NCI-H446 (cell line): ENCODE data around the gene LPP.
A peak's percentile ranks its signal among the peaks of the same experiment; 100 is the strongest.

Experiments
- DNase-seq, 2 experiments: peaks; one replicate each; lab custom pipeline; 2025; lab: John Stamatoyannopoulos, UW

LPP gene

DNA sequence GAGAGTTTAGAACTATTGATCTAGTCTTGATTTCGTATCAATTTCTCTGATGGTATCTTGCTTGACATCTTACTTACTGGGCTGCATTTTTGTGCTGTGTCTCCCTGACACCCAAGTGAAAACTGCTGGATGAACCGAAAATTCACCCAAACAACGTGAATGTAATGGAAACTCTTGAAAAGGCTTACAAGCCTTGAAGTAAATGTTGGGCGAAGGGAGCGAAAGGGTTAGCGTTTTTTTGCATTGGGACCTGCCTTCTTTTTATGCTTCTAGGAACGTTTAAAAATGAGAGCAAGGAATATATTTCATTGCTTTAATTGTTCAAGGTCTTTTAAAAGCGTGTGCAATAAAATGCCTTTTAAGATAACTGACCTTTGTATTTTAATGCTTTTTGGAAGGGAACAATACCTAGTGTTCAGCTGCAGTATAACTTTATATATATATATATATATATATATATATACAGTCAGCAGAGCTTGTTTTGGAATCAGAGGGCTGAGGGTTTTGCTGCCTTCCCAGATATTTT, 94.1 kb downstream of the LPP start:
- DNase-seq, result no peak

DNA sequence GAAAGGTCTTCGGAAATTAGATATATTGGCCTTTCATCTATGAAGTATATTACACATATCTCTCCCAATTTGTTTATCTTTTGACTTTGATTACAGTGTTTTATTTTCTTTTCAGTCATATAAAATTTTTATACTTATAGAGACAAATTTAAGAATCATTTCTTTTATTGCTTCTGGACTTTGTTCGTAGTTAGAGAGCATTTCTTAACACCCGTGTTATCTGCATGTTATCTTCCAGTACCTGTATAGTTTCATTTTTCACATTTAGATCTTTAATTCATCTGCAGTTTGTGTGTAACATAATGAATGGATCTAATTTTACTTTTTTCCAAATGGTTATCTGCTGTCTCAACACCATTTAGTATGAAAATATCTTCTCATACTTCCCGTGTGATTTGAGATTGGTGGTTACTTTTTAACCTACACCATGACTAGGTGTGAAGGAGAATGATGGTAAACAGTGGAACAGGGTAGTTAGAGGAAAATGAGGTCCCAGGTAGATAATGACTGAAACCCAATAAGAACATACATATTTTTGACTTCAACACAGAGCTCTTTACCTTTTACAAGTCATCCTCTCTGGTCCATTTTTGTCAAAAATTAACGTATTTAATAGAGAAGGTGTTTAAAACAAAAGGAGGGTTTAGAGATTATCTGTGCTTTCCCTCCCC, 99.3 kb downstream of the LPP start:
- DNase-seq, result no peak

DNA sequence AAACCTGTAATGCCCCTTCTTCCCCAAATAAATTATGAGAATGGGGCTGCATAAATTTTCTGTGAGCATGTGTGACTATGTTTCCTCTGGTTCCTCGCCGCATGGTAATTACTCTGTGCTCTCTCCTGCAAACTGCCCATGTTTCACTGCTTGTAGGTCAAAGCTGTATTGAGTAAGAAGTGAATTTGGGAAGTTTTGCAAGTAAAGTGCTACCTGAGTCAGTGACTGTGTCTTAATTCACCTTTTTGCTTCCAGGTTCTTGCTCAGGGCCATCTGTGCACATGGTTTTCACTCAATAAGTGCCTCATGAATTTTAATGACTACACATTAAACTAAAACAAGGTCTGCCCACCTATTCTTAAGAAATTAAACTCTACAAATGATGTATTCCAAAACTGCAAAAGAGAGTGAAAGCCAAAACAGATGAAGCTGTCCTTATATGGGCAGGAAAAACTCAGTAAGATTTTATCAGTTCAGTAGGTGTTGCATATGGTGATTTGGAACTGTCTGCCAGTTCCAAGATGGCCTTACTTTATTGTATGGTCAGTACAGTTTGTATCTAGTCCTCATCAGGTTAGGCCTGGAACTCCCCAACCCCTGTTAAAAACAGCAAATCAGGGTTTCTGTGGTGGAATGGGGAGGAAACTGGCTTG, 100.0 kb downstream of the LPP start:
- no peak for DNase-seq

DNA sequence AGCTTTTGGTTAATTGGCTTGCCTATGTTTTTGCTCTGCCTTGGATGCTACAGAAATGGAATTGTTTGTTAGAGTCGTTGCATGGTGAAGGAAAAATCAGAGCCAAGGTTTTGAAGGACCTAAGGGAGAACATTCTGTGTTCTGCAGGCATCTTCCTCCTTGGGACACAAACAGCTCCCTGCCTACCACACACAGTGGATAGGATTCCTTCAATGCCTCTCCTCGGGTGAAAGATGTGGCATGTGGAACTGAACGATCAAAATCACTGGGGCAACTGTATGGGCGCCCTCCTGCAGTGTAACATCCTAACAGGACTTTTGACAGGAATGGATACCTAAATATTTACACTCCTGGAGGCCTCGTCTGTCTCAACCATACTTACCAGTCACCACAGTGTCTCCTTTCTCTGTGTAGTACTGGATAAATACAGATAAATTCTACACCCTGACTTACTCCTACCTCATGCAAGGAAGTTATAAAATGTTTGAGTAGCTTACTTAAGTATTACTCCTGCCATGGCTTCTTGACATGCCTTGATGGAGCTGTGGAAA, 100.6 kb downstream of the LPP start:
- DNase-seq, result no peak

DNA sequence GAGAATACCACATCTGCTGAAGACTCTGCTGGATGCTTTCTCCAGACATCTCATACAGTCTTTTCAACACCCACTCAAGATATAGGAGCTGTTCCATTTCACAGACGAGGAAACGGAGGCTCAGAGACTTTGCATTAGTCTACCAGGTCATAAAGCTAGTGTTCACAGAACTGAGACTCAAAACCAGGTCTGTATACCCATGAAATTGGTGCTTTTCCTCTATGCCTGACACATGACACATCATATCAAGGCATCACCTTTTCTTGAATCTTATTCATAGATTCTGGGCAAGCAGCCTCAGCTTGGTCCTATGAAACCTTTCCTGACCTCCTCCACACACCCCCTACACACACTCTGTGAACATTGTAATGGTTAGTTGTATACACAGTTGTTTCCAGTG, 101.2 kb downstream of the LPP start:
- no peak for DNase-seq

DNA sequence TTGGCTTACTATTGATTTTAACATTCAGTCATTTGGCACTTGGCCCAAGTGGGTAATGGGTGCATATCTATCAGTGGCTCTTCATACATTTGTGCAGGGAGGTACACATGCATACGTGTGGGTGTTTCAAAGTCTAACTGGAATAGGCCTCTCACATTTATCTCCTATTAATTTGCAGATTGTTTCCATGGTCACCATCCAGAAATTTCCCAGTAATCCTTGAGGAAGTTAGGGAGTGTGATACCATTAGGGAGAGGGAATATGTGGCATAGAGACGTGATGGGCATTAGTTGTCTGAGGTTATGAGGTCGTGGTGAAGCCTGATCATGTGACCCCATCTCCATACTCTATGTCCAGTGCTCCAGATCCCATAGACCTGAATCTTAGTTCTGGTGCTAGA, 102.8 kb downstream of the LPP start:
- no peak for DNase-seq

DNA sequence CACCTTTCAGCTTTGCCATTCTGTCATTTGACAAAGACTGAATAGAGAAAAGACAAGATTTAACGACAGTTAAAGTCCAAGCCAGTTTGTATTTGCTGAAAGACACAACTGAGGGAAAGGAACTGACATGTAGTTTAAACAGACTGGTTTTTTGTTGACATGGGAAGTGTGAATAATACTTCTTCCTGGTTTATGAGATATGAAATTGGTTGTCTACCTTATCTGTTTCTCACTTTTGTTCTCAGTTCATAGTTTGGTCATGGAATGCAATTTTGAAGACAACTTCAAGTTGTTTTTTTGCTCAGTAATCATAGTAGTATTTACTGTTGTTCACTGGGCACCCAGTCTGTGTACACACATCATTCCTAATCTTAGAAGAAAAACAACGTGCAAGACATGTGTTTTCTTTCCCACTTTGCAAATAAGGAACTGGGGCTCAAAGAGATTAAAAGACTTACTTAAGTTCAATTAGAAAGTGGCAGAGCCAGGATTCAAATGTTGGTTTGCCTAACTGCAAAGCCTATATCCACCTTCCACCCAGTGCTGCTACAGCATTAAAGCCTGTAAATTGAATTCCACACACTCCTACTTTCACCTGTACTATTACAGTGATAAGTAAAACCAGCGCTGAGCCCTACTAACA, 103.5 kb downstream of the LPP start:
- DNase-seq, result no peak

DNA sequence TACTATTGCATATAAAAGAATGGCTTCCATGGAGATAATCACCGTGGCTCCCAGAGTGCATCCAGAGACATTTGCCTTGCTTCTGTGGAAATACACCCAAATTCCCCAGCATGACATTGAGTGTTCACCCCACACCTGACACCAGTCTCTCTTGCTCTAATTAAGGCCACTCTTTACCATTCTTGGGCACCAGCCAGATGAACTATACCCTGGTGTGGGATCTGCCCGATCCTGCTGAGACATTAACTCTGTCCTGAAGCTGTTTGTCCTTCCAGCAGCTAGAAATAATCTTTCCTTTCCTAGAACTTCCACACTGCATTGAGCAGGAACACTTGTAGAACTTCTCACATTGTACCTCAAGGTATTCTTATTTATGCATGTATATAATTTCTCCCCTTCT, 105.2 kb downstream of the LPP start:
- DNase-seq, result no peak

DNA sequence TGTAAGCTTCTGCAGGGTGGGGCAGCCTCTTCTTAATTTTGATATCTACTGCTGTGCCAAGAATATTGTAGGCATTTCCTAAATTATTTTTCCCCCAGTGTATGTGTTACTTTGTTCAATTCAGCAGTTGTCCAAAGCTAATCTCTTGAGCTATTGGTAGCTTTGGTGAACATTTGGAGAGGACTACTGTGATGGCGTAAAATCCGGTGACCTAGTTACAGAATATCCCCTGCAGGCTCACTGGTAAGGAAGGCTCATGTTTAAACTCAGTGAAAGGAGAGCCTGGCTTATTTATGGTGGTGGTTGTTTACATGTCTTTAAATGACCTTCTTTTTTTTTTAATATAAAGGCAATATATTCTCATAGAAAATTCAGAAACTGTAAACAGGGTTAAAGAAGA, 105.6 kb downstream of the LPP start:
- DNase-seq, result no peak

DNA sequence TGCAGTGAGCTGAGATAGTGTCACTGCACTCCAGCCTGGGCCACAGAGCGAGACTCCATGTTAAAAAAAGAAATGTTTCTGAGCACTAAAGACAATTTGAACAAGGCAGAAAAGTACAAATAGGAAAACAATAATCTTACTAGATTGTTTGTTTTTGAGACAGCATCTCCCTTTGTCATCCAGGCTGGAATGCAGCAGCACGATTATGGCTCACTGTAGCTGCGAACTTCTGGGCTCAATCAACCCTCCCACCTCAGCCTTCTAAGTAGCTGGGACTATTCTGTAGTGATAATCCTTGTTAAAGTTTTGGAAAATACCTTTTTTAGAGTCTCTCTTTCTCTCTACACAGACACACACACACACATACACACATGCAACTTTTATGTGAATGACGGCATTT, 107.1 kb downstream of the LPP start:
- DNase-seq, result no peak

DNA sequence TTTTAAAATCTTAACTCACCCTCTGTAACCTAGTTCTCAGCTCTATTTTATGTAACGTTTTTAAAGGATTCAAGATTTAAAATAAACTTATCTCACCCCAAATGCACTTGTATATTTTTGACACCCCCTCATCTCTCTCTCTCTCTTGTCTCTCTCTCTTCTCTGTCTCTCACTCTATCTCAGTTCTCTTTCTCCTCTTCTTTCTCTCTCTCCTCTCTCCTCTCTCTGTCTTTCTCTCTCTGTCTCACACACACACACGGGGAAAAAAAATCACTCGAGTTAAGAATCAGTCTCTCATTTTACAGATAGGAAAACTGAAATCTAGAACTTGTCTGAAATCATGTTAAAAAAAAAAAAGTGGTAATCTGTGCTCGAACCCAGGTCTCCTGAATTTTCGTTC, 108.5 kb downstream of the LPP start:
- DNase-seq, result no peak

DNA sequence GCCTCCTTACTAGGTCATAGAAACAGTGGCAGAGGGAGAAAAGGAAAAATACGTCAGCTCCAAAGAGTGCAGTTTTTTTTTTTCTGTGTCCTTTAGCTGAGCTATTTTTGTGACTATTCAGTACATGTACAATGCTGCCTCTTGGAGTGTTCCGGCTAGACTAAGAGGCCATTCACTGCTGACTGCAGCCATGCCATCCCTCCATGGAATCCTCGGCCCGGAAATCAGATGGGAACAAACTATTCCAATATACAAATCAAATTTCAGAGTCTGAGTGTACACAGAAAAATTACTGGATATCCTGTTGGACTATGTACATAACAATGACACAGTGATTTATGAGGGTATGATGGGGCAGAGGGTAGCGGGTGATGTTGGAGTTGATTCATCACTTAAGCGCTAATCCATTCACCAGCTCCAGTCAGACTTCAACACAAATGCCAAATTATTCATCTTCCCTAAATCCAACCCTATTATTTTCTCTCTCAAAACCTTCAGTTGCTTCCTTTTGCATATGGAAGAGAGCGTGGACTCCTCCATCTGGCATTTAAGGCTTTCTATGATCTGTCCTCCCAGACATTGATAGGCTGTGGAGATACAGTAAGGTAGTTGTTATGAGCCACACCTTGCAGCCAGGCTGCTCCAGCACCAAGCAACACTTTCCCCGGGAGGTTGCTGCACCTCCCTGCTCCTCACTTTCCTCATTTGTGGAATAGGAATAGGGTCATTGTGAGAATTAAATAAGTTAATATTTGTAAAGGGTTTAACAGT, 109.1 kb downstream of the LPP start:
- peak in 1 of 2 experiments; percentile 29 for DNase-seq

DNA sequence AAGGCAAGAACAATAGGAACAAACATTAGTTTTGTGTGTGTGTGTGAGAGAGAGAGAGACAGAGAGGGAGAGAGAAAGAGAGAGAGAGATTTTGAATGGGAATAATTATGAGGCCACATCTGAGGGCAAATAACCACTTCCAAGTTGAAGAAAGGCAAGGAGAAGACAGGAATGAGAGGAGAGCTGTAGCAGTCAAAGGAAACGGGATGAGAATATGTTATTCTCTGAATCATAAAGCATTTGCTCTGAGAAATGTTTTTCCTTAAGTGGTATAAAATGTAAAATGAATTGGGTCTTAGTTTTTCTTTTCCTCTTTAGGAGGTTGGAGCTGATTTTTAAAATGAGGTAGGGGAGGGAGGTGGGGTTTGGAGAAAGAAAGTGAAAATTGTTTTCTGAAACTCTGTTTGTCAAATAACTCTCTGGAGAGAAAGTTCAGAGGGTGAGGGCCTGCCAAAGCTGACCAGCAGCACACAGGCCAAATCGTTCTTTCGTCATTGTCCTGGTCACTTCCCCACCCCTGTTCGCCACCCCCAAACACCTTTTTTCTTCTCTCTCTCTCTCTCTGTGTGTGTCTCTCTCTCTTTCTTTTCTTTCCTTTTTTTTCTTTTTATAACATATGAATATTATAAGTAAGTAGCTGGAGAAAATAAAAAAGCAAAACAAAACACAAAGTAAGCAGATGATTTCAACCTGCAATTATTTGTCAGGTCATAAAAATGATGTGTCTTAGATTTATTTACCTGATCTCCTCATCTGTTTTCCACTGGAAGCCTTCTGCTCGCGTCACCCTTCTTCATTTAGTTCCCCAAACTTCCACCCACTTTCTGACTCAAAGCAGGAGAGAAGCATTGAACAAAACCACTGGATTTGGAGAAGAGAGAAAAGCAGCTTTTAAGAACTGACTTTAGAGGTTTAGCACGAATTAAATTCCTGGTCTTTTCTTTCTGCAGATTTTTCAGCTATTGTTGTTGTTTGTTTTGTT, 110.6 kb downstream of the LPP start:
- DNase-seq, result no peak

DNA sequence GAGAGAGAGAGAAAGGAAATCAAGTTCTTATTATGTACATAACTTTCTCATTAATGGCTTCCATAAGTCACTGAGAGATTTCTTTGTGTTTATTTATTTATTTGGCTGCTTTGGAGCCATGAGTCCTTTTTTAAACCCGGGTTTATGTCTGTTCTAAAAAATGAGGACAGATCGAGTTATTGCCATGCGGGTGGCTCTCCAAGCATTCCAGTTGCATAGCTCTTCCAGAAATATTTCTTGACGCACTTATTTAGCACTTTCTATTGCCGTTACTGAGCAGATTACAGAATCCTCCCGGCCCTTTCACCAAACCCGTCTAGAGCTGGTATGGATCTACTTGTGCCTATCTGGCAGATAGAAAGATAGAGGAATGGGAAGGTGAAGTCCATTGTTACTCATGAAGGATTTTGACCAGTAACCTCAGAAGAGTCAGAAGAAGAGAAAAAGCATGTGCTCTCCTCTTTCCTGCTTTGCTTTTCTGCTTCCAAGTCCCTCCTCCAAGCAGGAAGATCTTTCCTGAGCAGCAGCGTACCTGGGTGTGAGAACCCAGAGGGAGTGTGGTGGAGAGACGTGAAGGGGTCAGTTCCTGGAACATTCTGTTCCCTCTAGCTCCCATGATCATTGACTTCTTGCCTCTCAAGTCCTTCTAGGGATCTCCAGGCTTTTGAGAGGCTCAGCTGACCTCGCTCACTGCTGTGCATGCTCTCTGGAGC, 112.8 kb downstream of the LPP start:
- DNase-seq, result no peak

DNA sequence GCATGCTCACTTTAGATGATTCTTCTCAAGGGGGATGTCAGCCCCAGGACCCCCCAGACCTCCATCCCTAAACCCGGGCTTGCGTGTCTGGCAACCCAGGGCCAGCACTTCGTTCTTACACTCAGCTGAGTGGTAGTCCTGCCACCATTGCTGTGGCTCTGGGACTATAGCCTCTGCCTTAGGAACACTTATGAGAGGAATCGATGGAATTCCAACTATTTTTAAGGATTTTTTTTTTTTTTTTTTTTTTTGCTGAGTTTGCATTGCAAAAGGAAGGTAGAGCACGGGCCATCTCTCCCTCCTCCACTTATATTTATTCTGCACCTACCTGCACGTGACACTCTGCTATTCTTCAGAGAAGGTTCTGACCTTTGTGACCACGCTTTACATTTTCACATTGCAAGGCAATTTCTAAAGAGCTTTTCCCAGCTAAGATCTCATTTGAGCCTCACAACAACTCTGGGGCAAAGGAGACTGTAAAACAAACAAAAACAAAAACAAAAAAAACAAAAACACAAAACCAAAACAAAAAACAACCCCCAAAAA, 113.9 kb downstream of the LPP start:
- no peak for DNase-seq

DNA sequence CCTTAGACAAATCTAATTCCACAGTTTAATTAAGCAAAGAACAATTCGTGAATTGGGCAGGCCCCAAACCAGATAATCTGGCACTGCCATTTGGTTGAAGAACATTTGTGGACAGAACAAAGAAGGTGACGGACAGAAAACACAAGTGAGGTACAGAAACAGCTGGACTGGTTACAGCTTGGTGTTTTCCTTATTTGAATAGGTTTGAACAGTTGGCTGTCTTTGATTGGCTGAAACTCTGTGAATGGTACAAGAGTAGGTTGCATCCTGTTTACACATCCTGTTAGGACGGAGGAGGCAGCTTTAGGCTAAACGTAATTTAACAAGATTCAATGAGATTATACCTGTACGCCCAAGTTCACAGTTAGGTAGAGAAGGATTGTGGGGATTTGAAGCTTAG, 114.4 kb downstream of the LPP start:
- DNase-seq, result no peak

DNA sequence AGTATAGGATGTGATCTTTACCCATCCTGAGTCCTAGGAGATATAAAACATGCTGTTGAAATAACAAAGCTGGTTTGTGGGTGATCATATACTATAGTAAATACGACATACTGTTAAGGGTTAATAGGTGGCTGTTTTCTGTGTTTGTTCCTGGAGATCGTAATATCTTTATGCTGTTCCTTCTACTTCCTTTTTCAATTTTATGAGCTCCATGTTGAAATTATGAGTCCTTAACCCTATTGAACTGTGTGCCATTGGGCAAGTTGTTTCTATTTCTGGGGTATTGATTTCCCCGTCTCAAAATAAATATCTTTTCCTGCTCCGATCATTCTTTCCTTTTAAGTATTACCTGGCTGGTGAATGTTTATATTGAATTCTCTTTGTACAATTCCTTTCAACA, 115.1 kb downstream of the LPP start:
- DNase-seq, result no peak

DNA sequence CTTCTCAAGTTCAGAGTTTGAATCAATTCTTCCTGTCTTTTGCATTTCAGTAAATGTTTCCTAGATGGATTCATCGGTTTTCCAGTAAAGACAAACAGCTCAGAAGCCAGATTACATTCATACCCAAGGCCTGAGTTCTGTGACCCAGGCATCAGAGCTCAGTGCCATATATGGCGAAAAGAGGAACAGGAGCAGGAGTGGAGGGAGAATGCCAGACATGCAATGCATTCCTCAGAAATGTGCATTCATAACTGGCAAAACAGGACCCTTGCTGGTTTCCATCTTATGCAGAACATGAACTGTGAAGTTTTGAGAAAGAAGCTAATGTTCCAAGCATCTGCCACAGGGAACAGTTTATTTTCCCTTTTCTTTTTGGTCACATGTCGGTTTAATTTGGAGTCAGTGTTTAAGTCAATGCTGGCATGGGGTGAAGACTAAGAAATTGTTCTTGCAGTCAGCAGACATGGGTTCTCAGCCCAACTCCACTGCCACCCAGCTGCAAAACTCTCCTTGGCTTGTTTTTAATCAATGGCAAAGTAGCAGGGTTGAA, 116.5 kb downstream of the LPP start:
- DNase-seq, result peak in 1 of 2 experiments; percentile 34

DNA sequence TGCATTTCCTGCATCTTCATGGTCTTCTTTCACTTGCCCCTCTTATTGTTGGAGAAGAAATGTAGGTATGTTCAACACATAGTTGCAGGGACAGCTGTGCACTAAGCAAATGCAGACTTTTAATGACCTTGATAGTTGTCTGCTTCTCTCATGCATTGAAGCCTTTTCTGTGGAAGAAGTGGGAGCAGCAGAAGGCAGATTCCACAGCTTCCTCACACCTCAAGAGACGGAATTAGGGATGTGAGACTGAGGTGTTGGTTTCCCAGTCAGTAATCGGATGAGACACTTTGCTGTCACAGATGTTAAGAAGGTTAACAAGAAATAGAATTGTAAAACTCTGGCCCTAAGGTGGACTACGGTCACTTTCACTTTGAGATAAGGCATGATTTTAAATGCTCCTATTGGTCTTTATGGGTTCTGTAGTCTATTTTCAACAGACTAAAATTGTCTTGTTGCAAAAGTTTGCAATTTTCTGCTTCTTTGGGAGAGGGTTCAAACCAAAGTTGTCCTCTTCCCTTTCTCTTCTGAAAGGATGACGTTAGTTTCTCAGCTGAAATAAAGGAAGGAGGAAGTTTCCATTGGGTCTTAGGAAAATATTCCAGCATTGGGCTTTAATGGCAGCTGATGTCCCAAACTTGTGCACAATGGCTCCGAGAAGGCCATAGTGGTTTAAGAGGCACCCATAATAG, 117.4 kb downstream of the LPP start:
- no peak for DNase-seq
